Stimulated activated CD8-positive, alpha-beta memory T cell treated with anti-CD3 and anti-CD28 coated beads, Interleukin-15, amount 100 ng/mL, for 4 hours (primary cell): Measurements from ENCODE around the gene HES7.
"Not testable (repeated sequence)": the region's sequence is repeated elsewhere in the genome, so short reads cannot be mapped to it uniquely, and the experiment has no call there.

Experiments
- DNase-seq, 2 donors: peaks; one replicate each; pipeline ENCODE4 v3.0.0-alpha.2; 2020; ENCODE audit warnings: low read depth in 2 of 2

HES7 gene

DNA sequence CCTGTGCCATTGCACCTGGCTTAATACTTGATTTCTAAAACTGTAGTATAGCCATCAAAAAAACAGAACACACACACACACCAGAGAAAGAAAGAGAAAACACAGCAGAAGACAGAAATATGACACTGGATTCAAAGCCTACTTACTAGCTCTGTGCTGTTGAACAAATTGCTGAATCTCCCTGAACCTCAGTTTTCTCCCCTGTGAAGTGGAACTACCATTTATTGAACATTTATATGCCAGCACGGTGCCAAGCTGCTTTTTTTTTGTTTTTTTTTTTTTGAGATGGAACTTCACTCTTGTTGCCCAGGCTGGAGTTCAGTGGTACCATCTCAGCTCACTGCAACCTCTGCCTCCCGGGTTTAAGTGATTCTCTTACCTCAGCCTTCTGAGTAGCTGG, 23.1 kb downstream of the HES7 start:
- DNase-seq, result no peak

DNA sequence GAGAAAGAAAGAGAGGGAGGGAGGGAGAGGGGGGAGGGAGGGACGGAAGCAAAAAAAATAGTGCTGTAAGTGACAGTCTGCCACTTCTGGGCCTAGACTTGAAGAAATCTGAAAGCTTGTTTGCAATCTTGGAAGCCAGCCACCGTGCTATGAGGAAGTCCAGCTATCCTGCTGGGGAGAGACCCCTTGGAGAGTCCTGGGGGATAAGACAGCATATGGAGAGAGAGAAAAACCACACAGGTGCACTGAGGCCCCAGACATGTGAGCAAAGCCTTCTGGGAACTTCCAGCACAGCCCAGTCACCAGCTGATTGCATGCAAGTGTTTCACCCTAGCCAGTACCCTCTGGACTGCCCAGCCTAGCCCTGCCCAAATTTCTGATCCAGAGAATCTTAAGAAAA, 23.8 kb downstream of the HES7 start:
- DNase-seq, result no peak

- DNase-seq, result no peak
These were observed 27.4 kb downstream of the HES7 start for GRCh38 chr17:8096541-8096940.

DNA sequence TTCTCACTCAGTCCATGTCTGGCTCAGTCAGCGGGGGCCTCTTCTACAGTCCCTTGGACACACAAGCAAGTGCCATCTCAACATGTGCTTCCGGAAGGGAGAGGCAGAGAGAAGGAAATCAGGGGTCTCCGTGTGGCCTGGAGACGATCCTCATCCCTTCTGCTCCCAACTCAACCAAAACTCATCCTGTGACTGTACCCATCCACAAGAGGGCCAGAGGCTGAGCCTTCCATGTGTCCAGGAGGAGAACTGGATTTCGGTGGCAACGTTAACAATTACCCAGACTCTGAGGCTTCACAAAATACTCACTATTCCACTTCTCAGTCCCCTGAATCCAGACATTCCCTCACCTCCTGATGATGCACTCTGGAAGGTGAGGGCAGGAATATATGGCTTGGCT, 28.5 kb downstream of the HES7 start:
- no peak for DNase-seq

DNA sequence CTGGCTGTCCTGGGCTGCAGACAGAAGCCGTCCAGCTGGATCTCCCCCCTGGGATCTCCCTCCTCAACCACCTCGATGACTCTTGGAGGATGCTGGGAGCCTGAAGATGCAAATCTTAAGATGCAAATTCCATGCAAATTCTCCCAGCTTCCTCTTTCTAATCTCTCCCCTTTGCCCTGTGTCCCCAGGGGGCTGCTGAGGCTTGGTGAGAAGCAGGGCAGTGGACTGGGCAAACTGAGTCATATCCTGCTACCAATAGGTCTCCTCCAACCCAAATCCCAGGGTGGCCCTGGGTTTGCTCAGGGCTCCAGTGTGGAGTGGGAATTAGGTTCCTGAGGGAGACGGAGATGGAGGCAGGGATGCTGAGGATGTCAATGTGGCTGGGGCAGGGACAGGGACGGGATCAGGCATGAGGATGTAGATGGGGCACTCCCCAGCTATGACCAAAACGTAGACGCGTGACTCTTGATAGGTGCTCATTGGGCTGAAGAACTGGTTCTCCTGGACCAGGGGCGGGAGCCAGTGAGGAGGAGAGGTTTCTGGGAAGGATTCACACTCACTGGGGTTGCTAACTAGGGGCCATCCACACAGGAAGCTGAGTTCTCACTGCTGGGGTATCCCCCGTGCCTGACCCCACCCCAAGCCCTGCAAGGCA, 32.7 kb downstream of the HES7 start:
- no peak for DNase-seq

GRCh38 chr17:8089728-8090127, 34.2 kb downstream of the HES7 start:
- DNase-seq, result no peak

GRCh38 chr17:8087952-8088230, 36.0 kb downstream of the HES7 start:
- no peak for DNase-seq

DNA sequence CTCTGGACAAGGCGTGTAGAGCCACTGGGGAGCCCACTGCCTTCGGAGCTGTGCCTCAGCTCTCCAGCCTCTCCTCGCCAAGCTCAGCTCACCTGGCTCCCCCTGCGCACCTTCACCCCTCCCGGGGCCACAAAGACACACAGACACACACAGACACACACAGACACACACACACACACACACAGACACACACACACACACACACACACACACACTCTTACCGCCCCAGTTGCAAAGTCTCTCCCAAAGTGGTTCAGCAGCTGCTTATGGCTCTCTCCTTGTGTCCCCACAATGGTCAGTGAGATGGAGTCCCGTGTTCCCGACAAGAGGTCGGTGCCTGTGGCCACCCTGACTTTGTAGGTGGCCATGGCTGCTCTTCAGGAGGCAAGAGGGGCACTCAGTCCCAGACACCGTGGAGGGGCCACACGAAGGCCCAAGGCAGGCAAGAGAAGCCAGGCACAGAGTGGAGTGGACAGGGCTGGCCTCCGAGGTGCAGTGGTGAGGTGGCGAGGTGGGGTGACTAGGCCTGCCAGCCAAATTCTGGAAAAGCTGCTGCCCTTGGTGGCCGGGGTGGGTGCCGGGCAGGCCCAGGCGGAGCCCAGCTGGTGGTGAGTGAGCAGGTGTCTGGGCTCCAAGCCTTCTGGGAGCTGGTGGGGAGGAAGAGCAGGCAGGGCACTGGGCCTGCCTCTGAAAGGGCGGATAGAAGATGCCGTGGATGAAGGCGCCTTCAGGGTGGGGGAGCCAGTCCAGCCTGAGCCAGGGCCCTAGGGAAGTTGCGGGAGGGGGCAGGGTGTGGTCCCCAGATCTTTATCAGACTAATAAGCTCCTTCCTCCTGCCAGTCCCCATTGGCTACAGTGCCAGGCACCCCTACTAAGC, 36.6 kb downstream of the HES7 start, which contains the start of gene ALOX12B:
TSS of gene ALOX12B (minus strand) at position 642 of the 877 bp plus-strand sequence. CDS start at position 368, 274 bp downstream.
- DNase-seq, result no peak

- no peak for DNase-seq
These were observed 39.7 kb downstream of the HES7 start for GRCh38 chr17:8084250-8084649.

DNA sequence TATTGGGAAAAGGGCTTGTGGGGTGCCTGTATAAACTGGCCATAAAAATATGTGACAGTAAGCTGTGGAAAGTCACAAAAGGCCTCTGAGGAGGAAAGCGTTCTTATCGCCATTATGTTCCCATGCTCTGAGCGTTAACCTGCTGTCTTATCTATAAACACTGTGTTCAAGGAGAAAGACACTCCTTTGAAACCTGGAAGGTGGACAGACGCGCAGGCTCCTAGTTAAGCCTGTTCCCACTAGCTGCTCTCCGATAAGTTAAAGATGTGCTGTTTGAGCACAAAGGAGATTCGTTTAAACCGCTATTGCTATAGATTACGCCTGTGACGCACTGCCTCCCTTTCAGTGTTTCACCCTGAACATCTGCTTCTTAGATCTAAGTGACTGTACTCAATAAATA, 41.6 kb downstream of the HES7 start:
- DNase-seq, result no peak

- no peak for DNase-seq
These were observed 42.0 kb downstream of the HES7 start for GRCh38 chr17:8081876-8082275.

GRCh38 chr17:8080799-8081219, 43.1 kb downstream of the HES7 start:
- no peak for DNase-seq

DNA sequence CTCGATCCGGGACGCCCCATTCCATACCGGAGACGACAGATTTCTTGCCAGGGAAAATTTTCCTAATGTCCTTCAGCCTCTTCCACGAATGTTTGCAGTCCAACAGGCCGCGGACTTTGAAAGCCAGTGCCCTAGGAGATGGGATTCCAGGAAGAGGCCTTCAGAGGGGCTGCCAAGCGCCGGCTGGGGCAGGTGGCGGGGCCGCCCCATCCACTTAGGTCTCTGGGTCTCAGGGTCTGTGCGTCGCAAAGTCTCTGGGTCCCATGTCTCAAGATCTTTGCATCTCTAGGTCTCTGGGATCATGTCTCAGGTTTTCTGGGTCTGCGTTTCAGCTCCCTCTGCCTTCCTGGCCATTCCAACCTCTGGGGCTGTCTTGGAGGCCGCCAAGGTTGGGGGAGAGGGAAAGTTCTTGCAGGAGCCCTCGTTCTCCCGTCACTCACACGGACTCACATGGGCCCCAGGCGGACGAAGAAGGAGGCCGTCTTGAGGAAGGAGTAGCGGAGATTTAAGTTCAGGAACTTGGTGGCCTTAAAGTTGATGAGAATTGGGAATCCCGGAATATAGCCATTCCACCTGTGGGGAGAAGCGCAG, 43.6 kb downstream of the HES7 start:
- no peak for DNase-seq

- peak; percentile 64 to 66 for DNase-seq
These were observed 44.4 kb downstream of the HES7 start for GRCh38 chr17:8079291-8080207.

GRCh38 chr17:8077939-8078338, 46.0 kb downstream of the HES7 start:
- DNase-seq, result not testable (repeated sequence)

DNA sequence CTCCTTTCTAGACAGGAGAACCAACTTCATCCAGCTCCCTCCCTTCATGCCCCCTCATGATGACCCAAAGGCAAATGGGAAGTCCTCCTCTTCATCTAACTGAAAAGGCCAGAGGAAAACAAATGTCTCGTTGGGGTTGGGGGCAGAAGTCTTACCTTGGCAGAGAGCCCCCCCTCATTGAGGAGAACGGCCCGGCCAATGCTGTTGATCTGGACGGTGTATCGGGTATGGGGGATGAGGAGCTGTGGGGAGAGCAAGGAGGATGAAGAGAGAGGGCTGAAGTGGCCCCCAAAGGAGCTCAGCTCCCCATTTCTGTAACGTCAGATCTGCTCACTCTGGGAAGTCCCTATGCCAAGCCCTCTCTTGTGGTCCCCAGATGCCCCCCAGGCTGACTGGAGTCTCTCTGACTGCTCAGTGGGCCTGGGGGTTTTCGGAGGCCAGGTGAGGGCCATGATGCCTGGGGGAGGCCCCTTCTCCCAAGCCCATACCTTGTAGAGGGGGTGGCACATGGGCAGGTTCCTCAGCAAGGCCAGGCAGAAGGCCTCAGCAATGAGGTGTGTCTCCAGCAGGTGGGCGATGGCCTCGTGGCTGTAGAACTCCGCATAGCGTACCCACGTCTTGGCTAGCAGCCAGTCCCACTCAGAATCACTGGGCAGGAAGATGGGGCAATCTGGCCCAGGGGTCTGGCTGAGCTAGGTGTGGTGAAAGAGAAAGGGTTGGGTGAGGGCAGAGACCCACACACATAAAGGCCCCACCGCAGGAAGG, 47.2 kb downstream of the HES7 start:
- DNase-seq, result no peak

DNA sequence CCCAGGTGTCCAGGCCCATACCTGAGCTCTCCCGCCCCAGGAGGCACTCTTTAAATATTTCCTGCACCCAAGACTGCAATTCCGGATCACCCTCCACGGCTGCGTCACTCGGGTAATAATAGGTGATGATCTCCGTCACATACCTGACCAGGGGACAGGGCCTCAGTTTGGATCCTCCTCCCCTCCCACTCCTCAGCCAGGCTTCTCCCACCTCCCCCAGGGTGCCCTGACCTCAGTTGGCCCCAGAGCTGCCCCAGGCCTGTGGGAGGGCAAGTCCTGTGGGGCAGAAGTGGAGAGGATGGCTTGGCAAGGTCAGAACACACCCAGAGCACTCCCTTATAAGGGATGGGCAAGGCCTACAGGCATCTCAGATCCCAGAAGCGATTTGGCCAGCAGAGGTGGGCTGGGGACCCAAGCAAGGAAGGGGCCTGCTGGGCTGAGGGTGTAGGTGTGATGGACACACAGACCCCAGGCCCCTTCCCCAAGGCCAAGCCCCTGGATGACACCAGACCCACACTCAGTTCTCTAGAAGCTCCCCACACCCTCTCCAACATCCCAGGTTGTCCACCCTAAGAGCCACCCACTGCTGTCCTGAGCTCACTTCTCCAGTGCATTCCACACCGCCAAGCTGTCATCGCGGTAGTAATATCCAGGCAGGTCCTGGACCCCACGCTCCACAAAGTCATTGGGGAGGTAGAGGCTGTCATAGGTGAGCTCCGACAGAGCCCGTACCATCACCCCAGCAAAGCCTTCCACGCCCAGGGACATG, 48.1 kb downstream of the HES7 start:
- DNase-seq, result no peak

DNA sequence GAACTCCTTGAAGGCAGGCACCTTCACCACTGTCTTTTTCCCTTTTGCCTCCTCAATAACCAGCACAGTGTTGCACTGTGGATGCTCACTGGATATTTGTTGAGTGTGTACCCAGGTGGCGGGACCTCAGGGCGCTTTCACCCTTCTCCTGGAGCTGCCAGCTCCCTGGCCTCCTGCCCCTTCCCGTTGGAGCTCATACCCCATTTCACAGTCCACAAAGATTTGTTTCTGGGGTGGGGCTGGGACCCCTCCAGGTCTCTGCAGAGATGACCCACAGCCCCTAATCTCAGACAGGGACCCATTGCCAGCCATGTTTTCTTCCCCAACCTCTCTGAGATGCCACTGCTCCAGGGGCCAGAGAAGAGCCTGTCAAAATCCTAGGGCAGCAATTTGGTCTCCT, 48.8 kb downstream of the HES7 start:
- no peak for DNase-seq

GRCh38 chr17:8074554-8074953, 49.4 kb downstream of the HES7 start:
- DNase-seq, result no peak
